Measurements from ENCODE around the gene HIBCH. TPM values are rescaled to one million over a fixed set of nuclear protein-coding genes. Genes with fewer than 3 reads are reported as not detected.

Gene HIBCH
- total and polyA plus RNA-seq, 2 of the 13 experiments (the other 11 are each of a cell fraction or from before 2014, with no cell fraction given), result 18.8 to 49.5 TPM

- WGBS (ENCODE audit: low lambda C conversion rate), result 94% methylated on average over 3 of the region's 3 CpGs
- H3K9me3 ChIP-seq (ENCODE audit: low read length), result no peaks in the 10 kb centered on the region
- H3K36me3 ChIP-seq (replicated peaks in 1 of 2; ENCODE audit: control insufficient read depth in 1 of 2, insufficient read depth in 2 of 2, low read length in 2 of 2), result peaks cover 13 to 60% of the 10 kb centered on the region in 2 experiments
- POLR2A ChIA-PET, result no interaction called here
- DNase-seq (ENCODE audit: low spot score) (no peak), FAIRE-seq (no peak), ATAC-seq (no peak)
- H2AFZ ChIP-seq (ENCODE audit: low read length), result no peak overlapping the region
- TF ChIP-seq, protein P1, sequence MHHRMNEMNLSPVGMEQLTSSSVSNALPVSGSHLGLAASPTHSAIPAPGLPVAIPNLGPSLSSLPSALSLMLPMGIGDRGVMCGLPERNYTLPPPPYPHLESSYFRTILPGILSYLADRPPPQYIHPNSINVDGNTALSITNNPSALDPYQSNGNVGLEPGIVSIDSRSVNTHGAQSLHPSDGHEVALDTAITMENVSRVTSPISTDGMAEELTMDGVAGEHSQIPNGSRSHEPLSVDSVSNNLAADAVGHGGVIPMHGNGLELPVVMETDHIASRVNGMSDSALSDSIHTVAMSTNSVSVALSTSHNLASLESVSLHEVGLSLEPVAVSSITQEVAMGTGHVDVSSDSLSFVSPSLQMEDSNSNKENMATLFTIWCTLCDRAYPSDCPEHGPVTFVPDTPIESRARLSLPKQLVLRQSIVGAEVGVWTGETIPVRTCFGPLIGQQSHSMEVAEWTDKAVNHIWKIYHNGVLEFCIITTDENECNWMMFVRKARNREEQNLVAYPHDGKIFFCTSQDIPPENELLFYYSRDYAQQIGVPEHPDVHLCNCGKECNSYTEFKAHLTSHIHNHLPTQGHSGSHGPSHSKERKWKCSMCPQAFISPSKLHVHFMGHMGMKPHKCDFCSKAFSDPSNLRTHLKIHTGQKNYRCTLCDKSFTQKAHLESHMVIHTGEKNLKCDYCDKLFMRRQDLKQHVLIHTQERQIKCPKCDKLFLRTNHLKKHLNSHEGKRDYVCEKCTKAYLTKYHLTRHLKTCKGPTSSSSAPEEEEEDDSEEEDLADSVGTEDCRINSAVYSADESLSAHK (CRISPR knock-in tag; IDR thresholded peaks at IDR 0.05; ENCODE audit: borderline replicate concordance), result no peak
- TF ChIP-seq RXRA (CRISPR knock-in tag; IDR thresholded peaks at IDR 0.05) (no peak), PHF8 (CRISPR knock-in tag; IDR thresholded peaks at IDR 0.05) (no peak), NBN (conservative IDR thresholded peaks at IDR 0.05) (no peak), NFKB2 (CRISPR knock-in tag; IDR thresholded peaks at IDR 0.05; ENCODE audit: borderline replicate concordance) (no peak), ZFP1 (CRISPR knock-in tag; IDR thresholded peaks at IDR 0.05) (no peak), ZFP36 (IDR thresholded peaks at IDR 0.05; ENCODE audit: borderline replicate concordance, low read depth, low read length, partially characterized antibody) (no peak), HOXD1 (CRISPR knock-in tag; IDR thresholded peaks at IDR 0.05) (no peak), ZNF891 (CRISPR knock-in tag; IDR thresholded peaks at IDR 0.05) (no peak), ZNF33B (CRISPR knock-in tag; IDR thresholded peaks at IDR 0.05) (no peak), SUZ12 (IDR thresholded peaks at IDR 0.05; ENCODE audit: low read depth, low read length) (no peak), NR2C2 (CRISPR knock-in tag; IDR thresholded peaks at IDR 0.05; ENCODE audit: borderline replicate concordance) (no peak)
- TF ChIP-seq, protein P2, sequence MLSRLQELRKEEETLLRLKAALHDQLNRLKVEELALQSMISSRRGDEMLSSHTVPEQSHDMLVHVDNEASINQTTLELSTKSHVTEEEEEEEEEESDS (CRISPR knock-in tag; IDR thresholded peaks at IDR 0.05; ENCODE audit: borderline replicate concordance), result no peak
- CTCF ChIA-PET (ENCODE audit: low intra/inter-chr PET ratio, low total read pairs), result no interaction called here
- H3K4me3 ChIP-seq (replicated peaks in 1 of 3; ENCODE audit: insufficient read depth in 1 of 3, low read depth in 2 of 3, low read length in 3 of 3), result no peak overlapping the region
- no peak overlapping the region for H3K4me2 ChIP-seq (ENCODE audit: low read depth, low read length)
- H4K20me1 ChIP-seq (ENCODE audit: insufficient read depth, low read length), result no peaks in the 10 kb centered on the region
- H3K27ac ChIP-seq (ENCODE audit: extremely low read length, insufficient read depth, low read length), result no peak overlapping the region
- in situ Hi-C loops (cut with HindIII; ENCODE audit: extremely low pct_ligation_motif_present, low pct_unique_long_range_greater_than_20kb) (no loop called here), intact Hi-C loops (cut with micrococcal nuclease; ENCODE audit: unreplicated experiment) (no loop called here)
- H3K9ac ChIP-seq (ENCODE audit: insufficient read depth, low read depth, low read length), result no peak overlapping the region
- H3K27me3 ChIP-seq (ENCODE audit: control insufficient read depth in 1 of 2, insufficient read depth in 2 of 2, low read length in 2 of 2), result no peaks in the 10 kb centered on the region
- no peaks in the 10 kb centered on the region for H3K4me1 ChIP-seq (ENCODE audit: insufficient read depth, low read length)
- no peaks in the 10 kb centered on the region for H3K79me2 ChIP-seq (ENCODE audit: insufficient read depth, low read length)
- no TSS peak for BruUV-seq (replicated peaks)
Measured at GRCh38 chr2:190254063-190254850, 65.4 kb downstream of the HIBCH start.
